Measurements from ENCODE around the gene GPHN. TPM values are rescaled to one million over a fixed set of nuclear protein-coding genes. Genes with fewer than 3 reads are reported as not detected.
"Not testable (repeated sequence)": the region's sequence is repeated elsewhere in the genome, so short reads cannot be mapped to it uniquely, and the experiment has no call there.

The GPHN gene
- total RNA-seq, 3 donors from 2014 or later: 32.8 to 57.0 (median 38.1) TPM

GRCh38 chr14:66709291-66709690 is 201.3 kb downstream of the GPHN start:
- no peak for TF ChIP-seq CTCF (IDR thresholded peaks at IDR 0.05)
- intact Hi-C loops (cut with DNase I, micrococcal nuclease): no loop called here
- Histone ChIP-seq H3K4me3 (no peak overlapping the region), H3K36me3 (ENCODE audit: low read depth) (no peaks in the 10 kb centered on the region), H3K4me1 (ENCODE audit: low read depth) (no peaks in the 10 kb centered on the region), H3K9me3 (peaks cover 17% of the 10 kb centered on the region)
- DNase-seq (no peak), ATAC-seq (no peak)

GRCh38 chr14:66714291-66714690 is 206.3 kb downstream of the GPHN start:
- H3K4me3 ChIP-seq; DNase-seq; H3K9me3 ChIP-seq; intact Hi-C loops (cut with DNase I, micrococcal nuclease); H3K4me1 ChIP-seq (ENCODE audit: low read depth); H3K36me3 ChIP-seq (ENCODE audit: low read depth); ATAC-seq: not testable (repeated sequence)

- H3K4me3 ChIP-seq; H3K9me3 ChIP-seq; DNase-seq; ATAC-seq; intact Hi-C loops (cut with DNase I, micrococcal nuclease); H3K4me1 ChIP-seq (ENCODE audit: low read depth); H3K36me3 ChIP-seq (ENCODE audit: low read depth): not testable (repeated sequence)
Measured at GRCh38 chr14:66715313-66715712, 207.4 kb downstream of the GPHN start.

- H3K36me3 ChIP-seq (ENCODE audit: low read depth): no peaks in the 10 kb centered on the region
- no peak overlapping the region for H3K4me3 ChIP-seq
- no peak for DNase-seq
- ATAC-seq: no peak
- H3K9me3 ChIP-seq: peaks cover 6% of the 10 kb centered on the region
- intact Hi-C loops (cut with DNase I, micrococcal nuclease): no loop called here
- no peak for TF ChIP-seq CTCF (IDR thresholded peaks at IDR 0.05)
- H3K4me1 ChIP-seq (ENCODE audit: low read depth): no peaks in the 10 kb centered on the region
Measured at GRCh38 chr14:66716227-66716626, 208.3 kb downstream of the GPHN start.

GRCh38 chr14:66717561-66718140 is 209.7 kb downstream of the GPHN start:
- DNase-seq (no peak), ATAC-seq (no peak)
- Histone ChIP-seq H3K4me1 (ENCODE audit: low read depth) (no peaks in the 10 kb centered on the region), H3K9me3 (peaks cover 6% of the 10 kb centered on the region), H3K4me3 (no peak overlapping the region), H3K36me3 (ENCODE audit: low read depth) (no peaks in the 10 kb centered on the region)
- intact Hi-C loops (cut with DNase I, micrococcal nuclease): no loop called here
- TF ChIP-seq CTCF (IDR thresholded peaks at IDR 0.05): no peak

GRCh38 chr14:66724996-66725395 is 217.0 kb downstream of the GPHN start:
- no peak for TF ChIP-seq CTCF (IDR thresholded peaks at IDR 0.05)
- no peak for ATAC-seq
- no peak for DNase-seq
- intact Hi-C loops (cut with DNase I, micrococcal nuclease): no loop called here
- peaks cover 22% of the 10 kb centered on the region for H3K9me3 ChIP-seq
- no peaks in the 10 kb centered on the region for H3K4me1 ChIP-seq (ENCODE audit: low read depth)
- no peak overlapping the region for H3K4me3 ChIP-seq
- H3K36me3 ChIP-seq (ENCODE audit: low read depth): no peaks in the 10 kb centered on the region

GRCh38 chr14:66731298-66731697 is 223.4 kb downstream of the GPHN start:
- H3K36me3 ChIP-seq (ENCODE audit: low read depth); intact Hi-C loops (cut with DNase I, micrococcal nuclease); H3K4me1 ChIP-seq (ENCODE audit: low read depth); ATAC-seq; DNase-seq; H3K4me3 ChIP-seq: not testable (repeated sequence)
- H3K9me3 ChIP-seq: peaks cover 30% of the 10 kb centered on the region

Data from mucosa of descending colon (tissue), 3 donors.